DND-41 (cell line): ENCODE measurements around the gene TLCD2.

Experiments used
- ATAC-seq: fragments of 200-7000 bp; cut with Tn5 transposase; 3 replicates; pipeline ENCODE4 v1.9.1; 2021; ENCODE audit warnings: low read depth; ENCODE audit not compliant: insufficient read depth
- DNase-seq: peaks from one replicate; pipeline ENCODE4 v3.0.0-alpha.2; 2020
- H2AFZ ChIP-seq: 2 replicates; pipeline ENCODE4 v1.6.0; 2012; ENCODE audit warnings: low read depth, low read length
- H3K27ac ChIP-seq: 2 replicates; pipeline ENCODE4 v1.5.1; 2012; ENCODE audit warnings: low read length, inconsistent platforms
- H3K27me3 ChIP-seq: fragments of 200-600 bp; sonication (generic); 2 replicates; pipeline ENCODE4 v1.6.0; 2012; ENCODE audit warnings: low read length, mild to moderate bottlenecking, inconsistent platforms; ENCODE audit not compliant: insufficient read depth, poor library complexity
- H3K36me3 ChIP-seq: 2 replicates; pipeline ENCODE4 v1.5.1; 2012; ENCODE audit warnings: low read length, inconsistent platforms; ENCODE audit not compliant: insufficient read depth
- H3K4me1 ChIP-seq: 2 replicates; pipeline ENCODE4 v1.5.1; 2012; ENCODE audit warnings: mild to moderate bottlenecking, low read length; ENCODE audit not compliant: insufficient read depth
- H3K4me2 ChIP-seq: 2 replicates; pipeline ENCODE4 v1.6.0; 2012; ENCODE audit warnings: mild to moderate bottlenecking, moderate library complexity, low read length, inconsistent platforms; ENCODE audit not compliant: insufficient read depth
- H3K4me3 ChIP-seq, 2 experiments: fragments of 200-600 bp in 1 of 2; shearing (Covaris generic) in 1 of 2; 2 replicates each; pipeline ENCODE4 v1.5.1; 2012 to 2016; ENCODE audit warnings: inconsistent platforms in 2 of 2, low read length in 2 of 2, mild to moderate bottlenecking in 2 of 2, low read depth in 1 of 2, moderate library complexity in 1 of 2
- H3K79me2 ChIP-seq: 2 replicates; pipeline ENCODE4 v1.6.0; 2012; ENCODE audit warnings: low read length, inconsistent platforms; ENCODE audit not compliant: insufficient read depth
- H3K9ac ChIP-seq: 2 replicates; pipeline ENCODE4 v1.6.0; 2012; ENCODE audit warnings: low read depth, mild to moderate bottlenecking, inconsistent platforms, low read length, moderate library complexity
- H3K9me3 ChIP-seq: 2 replicates; pipeline ENCODE4 v1.5.1; 2012; ENCODE audit warnings: low read length, moderate library complexity, mild to moderate bottlenecking, inconsistent platforms; ENCODE audit not compliant: insufficient read depth, severe bottlenecking
- H4K20me1 ChIP-seq: 2 replicates; pipeline ENCODE4 v1.6.0; 2012; ENCODE audit warnings: low read length; ENCODE audit not compliant: insufficient read depth
- CTCF ChIP-seq: IDR thresholded peaks from 2 replicates; pipeline ENCODE4 v1.5.1; 2012; ENCODE audit warnings: borderline replicate concordance, low read length, moderate library complexity, mild to moderate bottlenecking; ENCODE audit not compliant: poor library complexity, severe bottlenecking; ENCODE audit errors: extremely low read depth
- EZH2 ChIP-seq: IDR thresholded peaks from 3 replicates; pipeline ENCODE4 v1.6.1; 2012; ENCODE audit warnings: borderline replicate concordance, low read depth, mild to moderate bottlenecking, moderate library complexity, low read length, inconsistent platforms; ENCODE audit not compliant: severe bottlenecking

Gene TLCD2

GRCh38 chr17:1736348-1737281 lies 26.4 kb upstream of the TLCD2 start:
- DNase-seq = no peak
- no peaks in the 10 kb centered on the region for H3K27me3 ChIP-seq
- no peak overlapping the region for H3K27ac ChIP-seq
- no peaks in the 10 kb centered on the region for H3K9me3 ChIP-seq
- no peak overlapping the region for H3K4me2 ChIP-seq
- no peaks in the 10 kb centered on the region for H4K20me1 ChIP-seq
- peaks cover 15% of the 10 kb centered on the region for H3K36me3 ChIP-seq
- no peaks in the 10 kb centered on the region for H3K4me1 ChIP-seq
- no peak overlapping the region for H3K9ac ChIP-seq
- ATAC-seq = no peak
- no peak overlapping the region for H3K4me3 ChIP-seq
- H2AFZ ChIP-seq = no peak overlapping the region
- no peaks in the 10 kb centered on the region for H3K79me2 ChIP-seq
- no peak for TF ChIP-seq EZH2
- no peak for TF ChIP-seq CTCF

GRCh38 chr17:1735834-1736347 lies 25.7 kb upstream of the TLCD2 start:
- Histone ChIP-seq H3K27ac (no peak overlapping the region), H4K20me1 (no peaks in the 10 kb centered on the region), H3K4me1 (no peaks in the 10 kb centered on the region), H3K9me3 (no peaks in the 10 kb centered on the region), H3K4me3 (no peak overlapping the region), H2AFZ (no peak overlapping the region), H3K4me2 (no peak overlapping the region), H3K79me2 (no peaks in the 10 kb centered on the region), H3K9ac (no peak overlapping the region), H3K36me3 (peaks cover 15% of the 10 kb centered on the region), H3K27me3 (no peaks in the 10 kb centered on the region)
- ATAC-seq = no peak
- TF ChIP-seq EZH2 = no peak
- TF ChIP-seq CTCF = no peak
- DNase-seq = no peak

- Histone ChIP-seq H3K27me3 (no peaks in the 10 kb centered on the region), H3K4me3 (no peak overlapping the region), H3K27ac (no peak overlapping the region), H3K4me1 (no peaks in the 10 kb centered on the region), H2AFZ (no peak overlapping the region), H3K9me3 (no peaks in the 10 kb centered on the region), H4K20me1 (no peaks in the 10 kb centered on the region), H3K79me2 (no peaks in the 10 kb centered on the region), H3K4me2 (no peak overlapping the region), H3K9ac (no peak overlapping the region), H3K36me3 (peaks cover 15% of the 10 kb centered on the region)
- DNase-seq (no peak), ATAC-seq (no peak)
- TF ChIP-seq CTCF (no peak), EZH2 (no peak)
These were observed 25.2 kb upstream of the TLCD2 start for GRCh38 chr17:1735418-1735817.
